Thymus (tissue), 14 donors: ENCODE results near the gene OSM. TPM values are rescaled to one million over a fixed set of nuclear protein-coding genes. Genes with fewer than 3 reads are reported as not detected.
A peak's percentile ranks its signal among the peaks of the same experiment; 100 is the strongest.

Source experiments
- DNase-seq, 9 donors: peaks; one replicate each; pipeline ENCODE4 v3.0.0-alpha.2; 2013; ENCODE audit warnings: low spot score in 9 of 9, low read depth in 6 of 9, missing footprints in 1 of 9
- H3K27ac ChIP-seq, 2 donors: one replicate each; pipeline ENCODE4 v1.5.1; 2013; ENCODE audit warnings: control low read depth in 1 of 2, low read depth in 1 of 2, low read length in 1 of 2, mild to moderate bottlenecking in 1 of 2, moderate library complexity in 1 of 2
- H3K27me3 ChIP-seq, 2 donors: one replicate each; pipeline ENCODE4 v1.5.1; 2013; ENCODE audit warnings: low read length in 1 of 2; ENCODE audit not compliant: control insufficient read depth in 2 of 2, insufficient read depth in 1 of 2
- H3K36me3 ChIP-seq, 2 donors: one replicate each; pipeline ENCODE4 v1.5.1; 2013; ENCODE audit warnings: low read length in 1 of 2, mild to moderate bottlenecking in 1 of 2, moderate library complexity in 1 of 2; ENCODE audit not compliant: control insufficient read depth in 2 of 2, insufficient read depth in 2 of 2
- H3K4me1 ChIP-seq, 2 donors: one replicate each; pipeline ENCODE4 v1.5.1; 2013; ENCODE audit warnings: low read length in 2 of 2; ENCODE audit not compliant: control insufficient read depth in 2 of 2, insufficient read depth in 2 of 2
- H3K4me3 ChIP-seq, 2 donors: one replicate each; pipeline ENCODE4 v1.5.1; 2013; ENCODE audit warnings: low read length in 2 of 2, control low read depth in 1 of 2, mild to moderate bottlenecking in 1 of 2
- H3K9me3 ChIP-seq, 2 donors: one replicate each; pipeline ENCODE4 v1.5.1; 2013; ENCODE audit warnings: low read length in 1 of 2, mild to moderate bottlenecking in 1 of 2; ENCODE audit not compliant: control insufficient read depth in 2 of 2, insufficient read depth in 1 of 2
- WGBS: extraction: QIAGEN DNeasy Blood & Tissue Kit; methylation state at CpG from one replicate; pipeline ENCODE4 v1.1.7; 2013; 5-methylcytosine and 5-hydroxymethylcytosine counted together
- long read RNA-seq, 10 donors: transcript quantifications; one replicate each; lab custom pipeline, GENCODE V29; 2026
- polyA plus RNA-seq: library from polyadenylated mRNA; stranded (reverse); fragments of 200-250 nt; gene quantifications from one replicate; pipeline ENCODE4 v1.2.3, GENCODE V29; 2013
- total RNA-seq: library from RNA; stranded (reverse); fragments of 120-200 nt; gene quantifications from one replicate; pipeline ENCODE4 v1.2.4, GENCODE V29; 2013
- donor health status: healthy.

Gene OSM
- 1.9 TPM for total RNA-seq
- polyA plus RNA-seq: 6.0 TPM
- long read RNA-seq, donor 1: 0 reads
- long read RNA-seq, donor 2, partial matches to known transcripts: 0 of 2 reads
- long read RNA-seq, donor 2, other reads (novel, unspliced or antisense): 0 of 2 reads
- long read RNA-seq, donor 3, partial matches to known transcripts: 0 of 2 reads
- long read RNA-seq, donor 3, other reads (novel, unspliced or antisense): 0 of 2 reads
- long read RNA-seq, donor 4: 0 reads
- long read RNA-seq, donor 5, partial matches to known transcripts: 0 of 1 reads
- long read RNA-seq, donor 5, other reads (novel, unspliced or antisense): 0 of 1 reads
- long read RNA-seq, donor 6, partial matches to known transcripts: 0 of 1 reads
- long read RNA-seq, donor 6, other reads (novel, unspliced or antisense): 0 of 1 reads
- long read RNA-seq, donor 7: 0 reads
- long read RNA-seq, donor 8: 0 reads
- long read RNA-seq, donor 9, partial matches to known transcripts: 0 of 1 reads
- long read RNA-seq, donor 9, other reads (novel, unspliced or antisense): 0 of 1 reads
- long read RNA-seq, donor 10, partial matches to known transcripts: 0 of 1 reads
- long read RNA-seq, donor 10, other reads (novel, unspliced or antisense): 0 of 1 reads

DNA sequence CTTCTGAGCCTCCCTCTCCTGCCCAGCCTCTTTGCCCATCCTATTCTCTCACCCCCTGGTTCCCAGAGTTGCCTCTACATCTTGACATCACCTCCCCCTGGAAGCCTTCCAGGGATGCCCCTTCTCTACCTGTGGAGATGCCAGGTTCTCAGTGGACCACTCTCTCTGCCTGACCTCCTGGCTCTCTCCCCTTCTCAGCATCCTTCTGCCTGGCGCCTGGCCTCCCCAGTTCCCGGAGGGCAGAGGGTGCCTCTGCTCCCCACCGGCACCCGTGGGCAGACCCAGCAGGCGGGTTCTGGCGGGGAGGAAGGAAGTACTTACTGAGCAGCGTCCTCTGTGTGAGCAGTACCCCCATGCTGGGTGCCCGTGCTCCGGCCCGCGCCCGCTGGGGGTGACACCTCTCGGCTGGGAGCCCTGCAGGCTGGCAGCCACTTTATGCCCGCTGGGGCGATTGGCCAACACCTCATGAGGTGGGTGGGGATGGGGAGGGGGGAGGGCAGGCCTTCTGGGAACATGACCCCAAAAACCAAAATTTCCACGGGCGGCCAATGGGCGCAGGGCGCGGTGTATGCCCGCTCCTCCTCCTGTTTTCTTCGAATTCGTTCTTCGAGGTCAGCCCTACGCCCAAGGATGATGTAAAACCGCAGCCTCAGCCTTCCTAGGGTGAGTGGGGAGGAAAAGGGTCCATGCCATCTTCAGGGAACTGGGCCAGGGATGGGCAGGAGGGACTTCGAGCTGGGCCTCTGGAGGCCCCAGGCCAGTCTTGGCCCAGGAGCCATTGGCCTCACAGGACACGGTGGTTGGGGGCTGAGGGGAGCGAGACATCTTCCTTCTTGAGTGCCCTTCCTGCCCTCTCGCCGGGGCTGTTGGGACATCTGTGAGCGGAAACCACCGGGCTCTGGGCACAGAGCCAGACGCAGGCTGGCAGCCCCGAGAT lies at the start of gene OSM:
TSS of gene OSM (minus strand) at position 407 of the 937 bp plus-strand sequence. CDS start at position 355, 52 bp downstream.
- Histone ChIP-seq H3K4me1 (peaks cover 21 to 57% of the 10 kb centered on the region in 2 donors), H3K4me3 (peak within 1 kb of the TSS; percentile 58 to 60), H3K27ac (peak within 1 kb of the TSS; percentile 82 to 89), H3K9me3 (peaks cover 0 to 6% of the 10 kb centered on the region in 2 donors), H3K27me3 (peaks cover 0 to 2% of the 10 kb centered on the region in 2 donors), H3K36me3 (peaks cover 0 to 4% of the 10 kb centered on the region in 2 donors)
- peak in 1 of 9 donors; percentile 66 for DNase-seq
- 3% methylated on average over 35 of the region's 35 CpGs for WGBS

DNA sequence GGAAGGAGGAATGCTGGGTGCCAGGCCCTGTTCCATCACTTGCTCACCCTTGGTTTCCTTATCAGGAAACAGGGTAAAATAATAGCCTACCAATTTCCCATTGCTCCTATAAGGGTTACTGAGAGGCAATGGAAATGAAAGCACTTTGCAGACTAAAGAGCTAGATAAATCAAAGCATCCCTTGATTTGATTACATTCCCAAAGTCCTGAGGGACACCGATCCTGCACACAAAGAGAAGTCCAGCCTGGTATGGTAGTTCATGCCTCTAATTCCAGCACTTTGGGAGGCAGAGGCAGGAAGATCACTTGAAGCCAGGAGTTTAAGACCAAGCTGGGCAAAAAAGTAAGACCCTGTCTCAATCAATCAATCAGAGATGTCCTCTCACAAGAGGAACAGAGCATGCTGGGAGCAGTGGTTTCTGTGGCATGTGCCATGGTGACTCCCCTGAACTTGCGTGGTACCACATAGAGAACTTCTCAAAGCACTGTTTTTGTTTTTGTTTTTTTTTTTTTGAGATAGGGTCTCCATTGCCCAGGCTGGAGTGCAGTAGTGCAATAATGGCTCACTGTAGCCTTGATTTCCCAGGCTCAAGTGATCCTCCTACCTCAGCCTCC lies 49.4 kb upstream of the OSM start:
- Histone ChIP-seq H3K27ac (no peak overlapping the region), H3K4me1 (peaks cover 26 to 85% of the 10 kb centered on the region in 2 donors), H3K4me3 (no peak overlapping the region), H3K9me3 (peaks cover 0 to 3% of the 10 kb centered on the region in 2 donors), H3K36me3 (peaks cover 32 to 46% of the 10 kb centered on the region in 2 donors), H3K27me3 (no peaks in the 10 kb centered on the region)
- WGBS: 95% methylated on average over 2 of the region's 2 CpGs
- DNase-seq: no peak

DNA sequence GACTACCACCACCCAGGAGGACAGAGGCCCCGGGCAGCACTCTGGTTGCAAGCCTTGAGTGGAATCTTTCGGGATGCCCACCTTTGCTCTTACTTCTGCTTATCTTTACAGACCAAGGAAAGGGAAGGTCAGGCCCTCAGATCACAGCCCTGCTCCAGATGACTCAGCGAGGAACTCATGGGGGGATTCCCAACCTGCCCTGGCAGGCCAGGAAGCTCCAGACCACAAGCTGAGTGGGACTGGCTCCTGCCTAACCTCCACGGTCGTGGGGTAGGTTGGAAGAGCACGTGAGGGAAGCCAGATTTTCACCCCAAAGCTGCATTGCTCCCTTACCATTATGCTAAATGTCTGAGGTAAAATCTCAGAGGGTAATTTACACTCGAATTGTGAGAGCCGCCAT lies 48.3 kb upstream of the OSM start:
- no peak for DNase-seq

DNA sequence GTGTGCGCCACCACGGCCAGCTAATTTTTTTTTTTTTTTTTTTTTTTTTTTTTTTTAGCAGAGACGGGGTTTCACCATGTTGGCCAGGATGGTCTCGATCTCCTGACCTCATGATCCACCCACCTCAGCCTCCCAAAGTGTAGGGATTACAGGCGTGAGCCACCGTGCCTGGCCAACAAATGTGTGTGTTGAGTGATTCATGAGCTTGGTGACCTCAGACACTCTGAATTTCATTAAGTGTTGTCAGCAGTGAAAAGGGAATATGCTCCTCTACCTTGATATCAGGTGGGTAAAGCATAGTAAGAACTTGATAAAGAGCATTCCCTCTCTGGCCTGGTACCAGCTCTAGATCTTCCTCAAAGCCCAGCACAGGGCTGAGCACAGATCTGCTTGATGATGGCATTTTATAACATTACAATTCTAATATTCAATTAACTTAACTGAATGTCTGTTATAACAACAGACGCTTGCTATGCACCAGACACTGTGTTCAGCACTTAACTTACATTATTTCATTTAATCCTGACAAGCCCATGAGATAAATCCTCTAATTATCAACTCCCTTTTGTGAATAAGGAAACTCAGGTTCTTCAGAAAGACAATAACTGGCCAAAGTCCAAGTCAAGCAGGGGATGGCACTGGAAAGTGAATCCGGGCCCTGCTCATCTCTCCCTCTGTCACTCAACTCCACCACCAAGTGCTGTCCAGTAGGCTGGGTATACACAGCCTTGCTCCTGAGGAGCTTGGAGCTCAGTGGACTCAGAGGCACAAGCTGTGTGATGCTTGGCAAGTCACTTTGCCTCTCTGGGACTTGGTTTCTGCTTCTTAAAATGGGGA lies 47.1 kb upstream of the OSM start:
- peaks cover 0 to 3% of the 10 kb centered on the region in 2 donors for H3K9me3 ChIP-seq
- 98% methylated on average over 6 of the region's 8 CpGs for WGBS
- no peak overlapping the region for H3K4me3 ChIP-seq
- H3K27me3 ChIP-seq: no peaks in the 10 kb centered on the region
- H3K27ac ChIP-seq: no peak overlapping the region
- H3K36me3 ChIP-seq: peaks cover 16 to 30% of the 10 kb centered on the region in 2 donors
- DNase-seq: no peak
- peaks cover 47 to 90% of the 10 kb centered on the region in 2 donors for H3K4me1 ChIP-seq

More for the DNA sequence above, 48.3 kb upstream of the OSM start:
- Histone ChIP-seq H3K36me3 (peaks cover 21 to 37% of the 10 kb centered on the region in 2 donors), H3K4me3 (no peak overlapping the region), H3K27me3 (no peaks in the 10 kb centered on the region), H3K9me3 (peaks cover 0 to 3% of the 10 kb centered on the region in 2 donors), H3K4me1 (peaks cover 35 to 90% of the 10 kb centered on the region in 2 donors), H3K27ac (peak overlapping the region in 1 of 2 donors; percentile 8)
- WGBS: 48% methylated on average over 8 of the region's 8 CpGs

DNA sequence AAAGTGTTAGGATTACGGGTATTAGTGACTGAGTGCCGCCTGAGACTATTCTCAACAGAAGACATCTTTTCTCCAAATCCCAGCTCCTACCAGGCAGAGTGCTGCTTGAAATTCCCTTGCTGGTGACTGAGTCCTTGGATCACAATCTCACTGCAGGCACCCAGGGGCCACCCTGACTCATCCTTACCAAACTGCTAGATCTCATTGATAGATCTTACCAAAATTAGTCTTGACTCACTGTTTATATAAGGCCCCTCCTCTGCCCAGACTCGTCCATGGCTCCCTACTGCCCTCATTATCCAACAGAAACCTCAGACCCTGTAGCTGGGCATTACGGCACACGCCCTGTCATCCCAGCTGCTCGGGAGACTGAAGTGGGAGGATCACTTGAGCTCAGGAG lies 45.4 kb upstream of the OSM start:
- H3K4me3 ChIP-seq: no peak overlapping the region
- H3K36me3 ChIP-seq: peaks cover 8 to 19% of the 10 kb centered on the region in 2 donors
- 96% methylated on average over 6 of the region's 6 CpGs for WGBS
- no peaks in the 10 kb centered on the region for H3K27me3 ChIP-seq
- peak overlapping the region in 1 of 2 donors; percentile 25 for H3K27ac ChIP-seq
- H3K4me1 ChIP-seq: peaks cover 63 to 94% of the 10 kb centered on the region in 2 donors
- DNase-seq: no peak
- peaks cover 0 to 3% of the 10 kb centered on the region in 2 donors for H3K9me3 ChIP-seq

DNA sequence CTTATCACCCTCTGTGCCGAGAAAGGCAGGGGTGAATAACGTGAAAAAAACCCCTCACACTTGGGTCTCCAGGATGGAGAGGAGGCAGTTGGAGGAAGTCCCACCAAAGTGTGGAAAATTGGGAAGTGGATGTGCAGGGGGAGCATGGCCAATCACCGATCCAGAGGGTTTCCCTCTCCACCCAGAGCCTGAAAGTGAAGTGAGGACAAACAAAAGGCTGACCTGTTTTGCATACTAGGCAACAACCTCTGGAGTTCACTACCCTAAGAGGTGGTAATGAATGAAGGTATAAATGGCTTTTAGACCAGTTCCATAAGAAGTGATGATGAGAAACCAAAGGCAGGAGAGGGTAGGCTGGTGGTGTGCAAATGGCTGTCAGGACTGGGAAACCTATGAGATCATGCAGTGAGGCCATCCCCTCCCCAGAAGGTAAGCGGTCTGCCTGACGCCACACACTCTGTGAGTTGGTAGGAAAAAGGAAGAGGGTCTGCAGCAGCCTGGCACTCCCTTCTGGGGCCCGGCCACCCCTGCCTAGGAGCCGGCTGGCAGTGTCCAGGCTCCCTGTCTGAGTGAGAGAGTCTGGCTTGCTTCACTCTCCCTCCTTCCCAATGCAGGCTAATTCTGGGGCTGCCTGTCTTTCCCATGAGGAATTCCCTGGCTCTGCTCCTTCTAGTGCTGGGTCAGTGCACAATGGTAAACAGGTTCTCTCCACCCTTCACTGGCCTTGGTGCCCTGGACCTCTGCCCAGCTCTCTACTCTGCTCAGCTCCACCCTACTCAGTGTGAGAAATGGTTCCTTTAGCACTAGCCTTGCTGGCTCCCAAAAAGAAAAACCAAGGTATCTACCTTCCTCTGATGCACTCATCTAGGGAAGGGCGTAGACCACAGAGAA lies 44.5 kb upstream of the OSM start:
- DNase-seq: no peak
- H3K27ac ChIP-seq: peak overlapping the region; percentile 73 to 76
- 89% methylated on average over 8 of the region's 8 CpGs for WGBS
- H3K9me3 ChIP-seq: peaks cover 0 to 3% of the 10 kb centered on the region in 2 donors
- peaks cover 65 to 96% of the 10 kb centered on the region in 2 donors for H3K4me1 ChIP-seq
- H3K4me3 ChIP-seq: no peak overlapping the region
- H3K36me3 ChIP-seq: peaks cover 8 to 15% of the 10 kb centered on the region in 2 donors
- no peaks in the 10 kb centered on the region for H3K27me3 ChIP-seq

DNA sequence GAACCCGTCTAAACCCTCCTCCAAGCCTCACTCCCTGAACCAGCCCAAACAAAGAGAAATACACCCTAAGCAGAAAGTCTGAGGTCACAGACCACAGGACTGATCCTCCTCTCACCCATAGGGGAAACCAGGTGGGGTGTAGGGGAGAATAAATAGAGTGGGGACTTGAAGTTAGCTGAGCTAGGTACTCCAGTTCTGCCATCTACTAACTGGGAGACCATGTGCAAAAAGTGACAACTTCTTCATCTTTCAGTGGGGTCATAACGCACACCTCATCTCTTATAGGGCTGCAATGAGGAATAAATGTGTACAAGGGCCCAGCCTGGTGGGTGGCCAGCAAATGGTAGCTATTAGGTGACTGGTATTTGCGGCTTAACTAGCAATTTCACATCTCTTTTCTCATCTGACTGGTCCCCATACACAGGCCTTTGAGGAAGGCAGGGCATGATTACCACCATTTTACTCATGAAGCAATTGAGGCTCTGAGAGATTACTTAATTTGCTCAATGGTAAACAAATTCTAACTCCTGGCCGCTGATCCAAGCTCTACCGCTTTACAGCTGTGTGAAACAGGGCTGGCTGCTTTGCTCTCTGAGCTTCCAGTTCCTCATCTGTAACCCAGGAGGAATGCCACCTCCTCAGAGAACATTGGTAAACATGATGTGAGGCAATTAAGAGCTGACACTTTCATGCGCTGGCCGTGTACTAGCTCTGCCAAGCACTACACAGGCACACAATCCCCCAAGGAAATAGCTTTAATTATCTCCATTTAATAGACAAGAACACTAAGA lies 43.5 kb upstream of the OSM start:
- Histone ChIP-seq H3K9me3 (peaks cover 0 to 7% of the 10 kb centered on the region in 2 donors), H3K36me3 (peaks cover 4 to 15% of the 10 kb centered on the region in 2 donors), H3K27ac (peak overlapping the region; percentile 73 to 75), H3K4me3 (no peak overlapping the region), H3K4me1 (peaks cover 73 to 96% of the 10 kb centered on the region in 2 donors), H3K27me3 (no peaks in the 10 kb centered on the region)
- peak in 1 of 9 donors; percentile 86 for DNase-seq
- WGBS: 71% methylated on average over 7 of the region's 7 CpGs
